Mucosa of descending colon (tissue), 3 donors: Measurements from ENCODE around the gene ATP2A3. TPM values are rescaled to one million over a fixed set of nuclear protein-coding genes. Genes with fewer than 3 reads are reported as not detected.
A peak's percentile ranks its signal among the peaks of the same experiment; 100 is the strongest.

ENCODE experiments used
- ATAC-seq: fragments of 200-7000 bp; cut with Tn5 transposase; one replicate; pipeline ENCODE4 v1.9.1; 2020; ENCODE audit warnings: mild to moderate bottlenecking, moderate library complexity
- DNase-seq, 3 donors: peaks; one replicate each; pipeline ENCODE4 v3.0.0-alpha.2; 2020
- H3K36me3 ChIP-seq: fragments of 200-600 bp; one replicate; pipeline ENCODE4 v1.8.0; 2021; ENCODE audit warnings: low read depth, mild to moderate bottlenecking
- H3K4me1 ChIP-seq: fragments of 200-600 bp; one replicate; pipeline ENCODE4 v1.8.0; 2021; ENCODE audit warnings: low read depth, mild to moderate bottlenecking
- H3K4me3 ChIP-seq: fragments of 200-600 bp; one replicate; pipeline ENCODE4 v1.8.0; 2021; ENCODE audit warnings: mild to moderate bottlenecking
- H3K9me3 ChIP-seq: fragments of 200-600 bp; one replicate; pipeline ENCODE4 v1.8.0; 2021; ENCODE audit warnings: mild to moderate bottlenecking
- intact Hi-C, 2 donors: fragments of 100-400 bp; cut with DNase I in 1 of 2; cut with micrococcal nuclease in 1 of 2; formaldehyde crosslinking; loops; one replicate each; pipeline versions ENCODE4 v1.11.0 to v1.11.1; 2022; cut with DNase I, micrococcal nuclease
- total RNA-seq, 3 donors: library from RNA; stranded (reverse); fragmentation: NEBNext Ultra II Directional in 2 of 3; extraction: Animal tissue kit (Norgen Biotek cat#: 25700) in 2 of 3; gene quantifications; one replicate each; pipeline versions ENCODE4 v1.2.1 to v1.2.4, GENCODE V29; 2021 to 2023
- TF ChIP-seq, protein P1 (sequence below): fragments of 200-600 bp; IDR thresholded peaks from one replicate; pipeline ENCODE4 v1.8.0; 2022; ENCODE audit warnings: antibody characterized with exemption, mild to moderate bottlenecking
- donor health status: DM: no; HTN: no; CAD: no; lungs with moderate emphysema.
- donor health status: DM: no; HTN: no; CAD: no.
- donor health status: DM: no; HTN: yes; CAD: no.

The ATP2A3 gene
- total RNA-seq, 3 donors from 2014 or later, result 72.8 to 253 (median 247) TPM

GRCh38 chr17:3969963-3970362, 5.7 kb upstream of the ATP2A3 start:
- TF ChIP-seq, protein P1, sequence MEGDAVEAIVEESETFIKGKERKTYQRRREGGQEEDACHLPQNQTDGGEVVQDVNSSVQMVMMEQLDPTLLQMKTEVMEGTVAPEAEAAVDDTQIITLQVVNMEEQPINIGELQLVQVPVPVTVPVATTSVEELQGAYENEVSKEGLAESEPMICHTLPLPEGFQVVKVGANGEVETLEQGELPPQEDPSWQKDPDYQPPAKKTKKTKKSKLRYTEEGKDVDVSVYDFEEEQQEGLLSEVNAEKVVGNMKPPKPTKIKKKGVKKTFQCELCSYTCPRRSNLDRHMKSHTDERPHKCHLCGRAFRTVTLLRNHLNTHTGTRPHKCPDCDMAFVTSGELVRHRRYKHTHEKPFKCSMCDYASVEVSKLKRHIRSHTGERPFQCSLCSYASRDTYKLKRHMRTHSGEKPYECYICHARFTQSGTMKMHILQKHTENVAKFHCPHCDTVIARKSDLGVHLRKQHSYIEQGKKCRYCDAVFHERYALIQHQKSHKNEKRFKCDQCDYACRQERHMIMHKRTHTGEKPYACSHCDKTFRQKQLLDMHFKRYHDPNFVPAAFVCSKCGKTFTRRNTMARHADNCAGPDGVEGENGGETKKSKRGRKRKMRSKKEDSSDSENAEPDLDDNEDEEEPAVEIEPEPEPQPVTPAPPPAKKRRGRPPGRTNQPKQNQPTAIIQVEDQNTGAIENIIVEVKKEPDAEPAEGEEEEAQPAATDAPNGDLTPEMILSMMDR, result no peak
- intact Hi-C loops, result no loop called here
- DNase-seq (peak in 1 of 3 donors; percentile 13), ATAC-seq (no peak)
- Histone ChIP-seq H3K4me1 (peaks cover 27% of the 10 kb centered on the region), H3K36me3 (no peaks in the 10 kb centered on the region), H3K4me3 (no peak overlapping the region), H3K9me3 (peaks cover 3% of the 10 kb centered on the region)

GRCh38 chr17:3968886-3969524, 4.8 kb upstream of the ATP2A3 start:
- Histone ChIP-seq H3K9me3 (no peaks in the 10 kb centered on the region), H3K36me3 (no peaks in the 10 kb centered on the region), H3K4me3 (no peak overlapping the region), H3K4me1 (peaks cover 27% of the 10 kb centered on the region)
- ATAC-seq (no peak), DNase-seq (no peak)
- intact Hi-C loops, result no loop called here
- TF ChIP-seq, protein P1, result no peak

GRCh38 chr17:3968015-3968414, 3.8 kb upstream of the ATP2A3 start:
- TF ChIP-seq, protein P1, result no peak
- Histone ChIP-seq H3K4me3 (no peak overlapping the region), H3K9me3 (no peaks in the 10 kb centered on the region), H3K36me3 (no peaks in the 10 kb centered on the region), H3K4me1 (peaks cover 27% of the 10 kb centered on the region)
- intact Hi-C loops, result no loop called here
- ATAC-seq (no peak), DNase-seq (no peak)

DNA sequence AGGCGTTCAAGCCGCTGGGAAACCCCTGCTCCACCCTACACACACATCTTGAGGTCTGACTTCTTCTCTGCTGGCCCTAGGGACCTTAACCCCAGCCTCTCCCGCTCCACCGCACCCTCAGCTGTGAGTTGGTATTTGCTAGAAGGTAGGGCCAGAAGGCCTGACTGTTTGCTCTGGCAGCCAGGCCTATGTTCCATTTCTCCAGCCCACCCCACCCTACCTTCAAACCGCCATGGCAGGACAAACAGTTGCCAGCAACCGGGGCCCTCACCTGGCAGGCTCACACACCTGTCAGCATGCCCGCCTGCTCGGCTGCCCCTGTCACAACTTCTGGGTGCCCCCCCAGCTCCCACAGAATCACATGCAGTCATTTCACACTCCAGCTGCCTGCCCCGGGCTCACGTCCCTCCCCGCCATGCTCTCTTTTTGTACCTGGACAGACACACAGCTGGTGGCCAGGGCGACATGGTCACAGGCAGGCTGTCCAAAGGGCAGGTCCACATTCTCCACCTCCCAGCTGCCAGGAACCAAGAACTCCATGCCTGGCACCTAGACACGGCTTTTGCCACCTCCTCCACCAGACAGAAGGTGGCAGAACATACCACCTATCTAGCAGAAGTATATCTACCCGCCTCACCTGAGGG, 2.6 kb upstream of the ATP2A3 start:
- Histone ChIP-seq H3K4me3 (no peak overlapping the region), H3K9me3 (no peaks in the 10 kb centered on the region), H3K4me1 (peaks cover 37% of the 10 kb centered on the region), H3K36me3 (no peaks in the 10 kb centered on the region)
- ATAC-seq, result peak; percentile 69
- intact Hi-C loops, result no loop called here
- TF ChIP-seq, protein P1, result no peak
- DNase-seq, result peak; percentile 81 to 89 (median 86)

DNA sequence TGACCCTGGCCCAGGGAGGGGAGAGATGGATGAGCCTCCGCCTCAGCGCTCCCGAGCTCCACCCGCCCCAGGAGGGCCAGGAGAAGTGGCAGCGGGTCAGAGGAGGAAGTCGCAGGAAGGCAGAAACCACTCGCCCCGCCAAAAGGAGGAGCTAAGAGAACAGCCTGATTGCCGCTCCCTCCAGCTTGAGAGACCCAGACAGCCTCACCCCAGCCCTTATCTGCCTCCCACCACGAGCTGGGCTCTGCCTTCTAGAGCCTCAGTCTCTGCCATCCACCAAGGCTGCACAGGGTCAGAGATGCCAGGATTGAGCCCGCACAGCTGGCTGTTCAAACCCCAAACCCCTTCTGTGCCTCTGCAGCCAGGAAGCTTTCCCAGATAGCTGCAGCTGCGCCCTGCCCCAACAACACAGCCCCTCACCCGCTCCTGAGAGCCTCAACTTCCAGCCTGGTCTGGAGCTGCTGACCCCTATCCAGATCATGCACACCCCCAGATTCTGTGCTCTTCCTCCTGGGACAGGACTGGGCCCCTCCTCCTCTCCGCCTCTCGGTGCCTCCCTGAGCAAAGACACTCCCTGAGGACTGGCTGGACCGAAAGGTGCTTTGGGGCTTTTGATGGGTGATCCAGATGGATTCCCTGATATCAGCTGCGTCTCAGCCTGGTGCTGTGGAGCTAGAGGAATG, 1.0 kb upstream of the ATP2A3 start:
- Histone ChIP-seq H3K9me3 (no peaks in the 10 kb centered on the region), H3K36me3 (no peaks in the 10 kb centered on the region), H3K4me3 (no peak overlapping the region), H3K4me1 (peaks cover 53% of the 10 kb centered on the region)
- DNase-seq (peak; percentile 91 to 93 (median 91)), ATAC-seq (peak; percentile 68)
- intact Hi-C loops, result no loop called here
- TF ChIP-seq, protein P1, result no peak
